NCI-H2081 (cell line): ENCODE measurements around the gene GMDS.
"Not testable (repeated sequence)": the region's sequence is repeated elsewhere in the genome, so short reads cannot be mapped to it uniquely, and the experiment has no call there.

Experiments
- DNase-seq, 2 experiments: peaks; one replicate each; lab custom pipeline; 2025; lab: John Stamatoyannopoulos, UW

GMDS gene

GRCh38 chr6:1858196-1858595, 387.2 kb downstream of the GMDS start:
- no peak for DNase-seq

- DNase-seq: peak; percentile 34 to 70
These were observed 389.0 kb downstream of the GMDS start for GRCh38 chr6:1856381-1856780.

- no peak for DNase-seq
These were observed 389.5 kb downstream of the GMDS start for GRCh38 chr6:1855890-1856289.

- DNase-seq: no peak
These were observed 391.1 kb downstream of the GMDS start for GRCh38 chr6:1854296-1854695.

GRCh38 chr6:1853761-1854160, 391.6 kb downstream of the GMDS start:
- no peak for DNase-seq

GRCh38 chr6:1851681-1852456, 393.5 kb downstream of the GMDS start:
- DNase-seq: no peak

- no peak for DNase-seq
These were observed 394.6 kb downstream of the GMDS start for GRCh38 chr6:1850840-1851157.

- DNase-seq: no peak
These were observed 395.1 kb downstream of the GMDS start for GRCh38 chr6:1850121-1850839.

GRCh38 chr6:1849691-1850090, 395.7 kb downstream of the GMDS start:
- DNase-seq: no peak

- DNase-seq: no peak
These were observed 396.7 kb downstream of the GMDS start for GRCh38 chr6:1848752-1849151.

GRCh38 chr6:1846611-1847010, 398.8 kb downstream of the GMDS start:
- no peak for DNase-seq

- not testable (repeated sequence) for DNase-seq
These were observed 399.9 kb downstream of the GMDS start for GRCh38 chr6:1845543-1845942.

- no peak for DNase-seq
These were observed 403.1 kb downstream of the GMDS start for GRCh38 chr6:1842334-1842733.

- no peak for DNase-seq
These were observed 404.3 kb downstream of the GMDS start for GRCh38 chr6:1841136-1841535.

GRCh38 chr6:1840491-1841121, 404.8 kb downstream of the GMDS start:
- no peak for DNase-seq

- DNase-seq: peak; percentile 25 to 59
These were observed 406.0 kb downstream of the GMDS start for GRCh38 chr6:1839361-1839760.

GRCh38 chr6:1838604-1839213, 406.7 kb downstream of the GMDS start:
- DNase-seq: no peak

- DNase-seq: no peak
These were observed 407.6 kb downstream of the GMDS start for GRCh38 chr6:1837826-1838225.

- DNase-seq: no peak
These were observed 408.7 kb downstream of the GMDS start for GRCh38 chr6:1836690-1837089.

GRCh38 chr6:1834646-1835516, 410.5 kb downstream of the GMDS start:
- no peak for DNase-seq

- no peak for DNase-seq
These were observed 411.2 kb downstream of the GMDS start for GRCh38 chr6:1834207-1834606.
